K562 (cell line): Measurements from ENCODE around the gene CHCT1. TPM values are rescaled to one million over a fixed set of nuclear protein-coding genes. Genes with fewer than 3 reads are reported as not detected.
A peak's percentile ranks its signal among the peaks of the same experiment; 100 is the strongest.

Experiments
- GTF2F1 ChIP-seq: IDR thresholded peaks from 2 replicates; pipeline ENCODE4 v1.6.1; 2011; ENCODE audit warnings: low read depth, low read length, improper control_type of control experiment
- HOMEZ ChIP-seq: fragments of 250-450 bp; sonication (Bioruptor Pico); IDR thresholded peaks from 2 replicates; pipeline ENCODE4 v1.4.0; 2020; ENCODE audit warnings: mild to moderate bottlenecking, moderate library complexity
- MAFK ChIP-seq: IDR thresholded peaks from 2 replicates; pipeline ENCODE4 v1.6.1; 2011; ENCODE audit warnings: low read length, improper control_type of control experiment
- MITF ChIP-seq: IDR thresholded peaks from 2 replicates; pipeline ENCODE4 v1.6.1; 2014; ENCODE audit warnings: antibody characterized with exemption
- RERE ChIP-seq: sonication (generic); formaldehyde crosslinking; IDR thresholded peaks from 2 replicates; pipeline ENCODE4 v1.8.0; 2023; ENCODE audit warnings: missing genetic modification reagents, mild to moderate bottlenecking, borderline replicate concordance
- SMARCE1 ChIP-seq: fragments of 450-650 bp; IDR thresholded peaks from 2 replicates; pipeline ENCODE4 v1.7.1; 2016; ENCODE audit warnings: mild to moderate bottlenecking
- ZBTB34 ChIP-seq: fragments of 250-450 bp; sonication (Bioruptor Pico); IDR thresholded peaks from 2 replicates; pipeline ENCODE4 v1.8.0; 2021; ENCODE audit warnings: mild to moderate bottlenecking, moderate library complexity
- ZFX ChIP-seq: sonication (generic); formaldehyde crosslinking; IDR thresholded peaks from 2 replicates; pipeline ENCODE4 v1.8.0; 2022; ENCODE audit warnings: mild to moderate bottlenecking, missing genetic modification reagents, moderate library complexity
- ZNF175 ChIP-seq: fragments of 200-800 bp; sonication (Bioruptor generic); IDR thresholded peaks from 2 replicates; pipeline ENCODE4 v1.6.1; 2016; ENCODE audit warnings: low read depth, mild to moderate bottlenecking, missing genetic modification characterization, missing compliant biosample characterization
- ZNF589 ChIP-seq: fragments of 200-800 bp; sonication (Bioruptor generic); IDR thresholded peaks from 2 replicates; pipeline ENCODE4 v1.6.1; 2016; ENCODE audit warnings: low read depth, missing genetic modification characterization, missing compliant biosample characterization
- polyA plus RNA-seq, 8 experiments: library from polyadenylated mRNA; depleted of rRNA in 4 of 8; stranded (reverse) in 5 of 8; unstranded in 3 of 8; fragments of >200 nt; fragmentation: Nextera tagmentation in 2 of 8; fragmentation: Illumina TruSeq in 1 of 8; extraction: Ambion mirVana in 2 of 8; extraction: Trizol in 1 of 8; gene quantifications; 2 replicates each; pipeline versions ENCODE4 v1.2.1 to v1.2.3, GENCODE V29; 2011 to 2014; ENCODE audit warnings: inconsistent platforms in 1 of 8, missing spikeins in 1 of 8
- total RNA-seq, 7 experiments: library from RNA; depleted of rRNA in 6 of 7; stranded (reverse); fragments of >200 nt in 6 of 7; fragmentation: Illumina TruSeq in 2 of 7; extraction: Trizol in 2 of 7; gene quantifications; 2 replicates each; pipeline versions ENCODE4 v1.2.1 to v1.2.3, GENCODE V29; 2011 to 2021; ENCODE audit warnings: low replicate concordance in 1 of 7
- TF ChIP-seq, protein P1 (sequence below): fragments of 250-450 bp; sonication (Bioruptor Pico); IDR thresholded peaks from 2 replicates; pipeline ENCODE4 v1.8.0; 2022; ENCODE audit warnings: inconsistent platforms, mild to moderate bottlenecking, moderate library complexity, borderline replicate concordance
- TF ChIP-seq, protein P2 (sequence below): fragments of 250-450 bp; sonication (Bioruptor Pico); IDR thresholded peaks from 2 replicates; pipeline ENCODE4 v1.8.0; 2022; ENCODE audit warnings: inconsistent platforms

Gene CHCT1
- total and polyA plus RNA-seq, 9 of the 15 experiments (the other 6 are each of a cell fraction or from before 2014, with no cell fraction given): not detected

DNA sequence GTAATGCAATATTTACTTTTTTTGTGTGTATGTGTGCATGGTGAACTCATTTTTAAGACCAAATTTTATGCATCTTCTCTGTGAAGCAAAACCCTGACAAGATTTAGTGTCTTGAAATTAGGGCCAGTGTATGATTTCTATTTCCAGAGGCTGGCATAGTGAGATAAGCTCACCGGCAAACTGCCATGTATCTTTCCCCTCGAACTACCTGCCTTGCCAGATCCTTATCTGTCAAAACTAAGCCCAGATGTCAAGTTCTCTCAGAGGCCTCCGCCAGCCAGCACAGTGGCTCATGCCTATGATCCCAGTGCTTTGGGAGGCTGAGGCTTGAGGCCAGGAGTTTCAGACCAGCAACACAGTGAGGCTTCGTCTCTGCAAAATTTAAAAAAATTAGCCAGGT is 40.3 kb upstream of the CHCT1 start (continued):
- TF ChIP-seq ZBTB34 (CRISPR knock-in tag) (no peak), SMARCE1 (0 out of 2 replicates have a peak, but pooled peaks have one; percentile 32), ZFX (no peak), HOMEZ (CRISPR knock-in tag) (no peak), ZNF589 (CRISPR knock-in tag) (no peak), RERE (CRISPR knock-in tag) (no peak), ZNF175 (CRISPR knock-in tag) (no peak), GTF2F1 (no peak), MITF (no peak), MAFK (no peak)
- TF ChIP-seq, protein P1, sequence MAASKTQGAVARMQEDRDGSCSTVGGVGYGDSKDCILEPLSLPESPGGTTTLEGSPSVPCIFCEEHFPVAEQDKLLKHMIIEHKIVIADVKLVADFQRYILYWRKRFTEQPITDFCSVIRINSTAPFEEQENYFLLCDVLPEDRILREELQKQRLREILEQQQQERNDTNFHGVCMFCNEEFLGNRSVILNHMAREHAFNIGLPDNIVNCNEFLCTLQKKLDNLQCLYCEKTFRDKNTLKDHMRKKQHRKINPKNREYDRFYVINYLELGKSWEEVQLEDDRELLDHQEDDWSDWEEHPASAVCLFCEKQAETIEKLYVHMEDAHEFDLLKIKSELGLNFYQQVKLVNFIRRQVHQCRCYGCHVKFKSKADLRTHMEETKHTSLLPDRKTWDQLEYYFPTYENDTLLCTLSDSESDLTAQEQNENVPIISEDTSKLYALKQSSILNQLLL (CRISPR knock-in tag): no peak
- TF ChIP-seq, protein P2, sequence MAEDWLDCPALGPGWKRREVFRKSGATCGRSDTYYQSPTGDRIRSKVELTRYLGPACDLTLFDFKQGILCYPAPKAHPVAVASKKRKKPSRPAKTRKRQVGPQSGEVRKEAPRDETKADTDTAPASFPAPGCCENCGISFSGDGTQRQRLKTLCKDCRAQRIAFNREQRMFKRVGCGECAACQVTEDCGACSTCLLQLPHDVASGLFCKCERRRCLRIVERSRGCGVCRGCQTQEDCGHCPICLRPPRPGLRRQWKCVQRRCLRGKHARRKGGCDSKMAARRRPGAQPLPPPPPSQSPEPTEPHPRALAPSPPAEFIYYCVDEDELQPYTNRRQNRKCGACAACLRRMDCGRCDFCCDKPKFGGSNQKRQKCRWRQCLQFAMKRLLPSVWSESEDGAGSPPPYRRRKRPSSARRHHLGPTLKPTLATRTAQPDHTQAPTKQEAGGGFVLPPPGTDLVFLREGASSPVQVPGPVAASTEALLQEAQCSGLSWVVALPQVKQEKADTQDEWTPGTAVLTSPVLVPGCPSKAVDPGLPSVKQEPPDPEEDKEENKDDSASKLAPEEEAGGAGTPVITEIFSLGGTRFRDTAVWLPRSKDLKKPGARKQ (CRISPR knock-in tag): no peak
